GM18526 (cell line): ENCODE data around the gene KASH5.

ENCODE experiments used
- POLR2A ChIP-seq: IDR thresholded peaks from 3 replicates; pipeline ENCODE4 v1.6.1; 2011; ENCODE audit not compliant: insufficient read length; ENCODE audit errors: extremely low read depth

Gene KASH5

GRCh38 chr19:49380391-49380790 is 7.7 kb upstream of the KASH5 start:
- no peak for TF ChIP-seq POLR2A

- no peak for TF ChIP-seq POLR2A
Observed at GRCh38 chr19:49382639-49383038, 5.4 kb upstream of the KASH5 start.

GRCh38 chr19:49383599-49383998 is 4.5 kb upstream of the KASH5 start:
- no peak for TF ChIP-seq POLR2A

- TF ChIP-seq POLR2A = no peak
Observed at GRCh38 chr19:49389406-49389805, 1.4 kb downstream of the KASH5 start.

GRCh38 chr19:49390131-49390928 is 2.3 kb downstream of the KASH5 start:
- no peak for TF ChIP-seq POLR2A

GRCh38 chr19:49390929-49391359 is 2.9 kb downstream of the KASH5 start:
- TF ChIP-seq POLR2A = no peak

GRCh38 chr19:49391581-49392399 is 3.7 kb downstream of the KASH5 start:
- no peak for TF ChIP-seq POLR2A

- TF ChIP-seq POLR2A = no peak
Observed at GRCh38 chr19:49393881-49394280, 5.8 kb downstream of the KASH5 start.

- TF ChIP-seq POLR2A = no peak
Observed at GRCh38 chr19:49395581-49396407, 7.7 kb downstream of the KASH5 start.

- TF ChIP-seq POLR2A = no peak
Observed at GRCh38 chr19:49396738-49397505, 8.9 kb downstream of the KASH5 start.

GRCh38 chr19:49398001-49398615 is 10.1 kb downstream of the KASH5 start:
- no peak for TF ChIP-seq POLR2A

- no peak for TF ChIP-seq POLR2A
Observed at GRCh38 chr19:49398931-49399330, 10.9 kb downstream of the KASH5 start.

- no peak for TF ChIP-seq POLR2A
Observed at GRCh38 chr19:49400029-49400428, 12.0 kb downstream of the KASH5 start.

GRCh38 chr19:49403404-49404187 is 15.5 kb downstream of the KASH5 start:
- TF ChIP-seq POLR2A = no peak

- TF ChIP-seq POLR2A = no peak
Observed at GRCh38 chr19:49407079-49407478, 19.0 kb downstream of the KASH5 start.
